HCT116 (cell line): ENCODE measurements around the gene TRIM38.

Source experiments
- CEBPB ChIP-seq: IDR thresholded peaks from 2 replicates; pipeline ENCODE4 v1.6.1; 2012; ENCODE audit warnings: low read depth
- EZH2 ChIP-seq: fragments of 200-600 bp; sonication (generic); IDR thresholded peaks from 2 replicates; pipeline ENCODE4 v1.6.1; 2017; ENCODE audit warnings: antibody characterized with exemption, mixed run types
- POLR2AphosphoS5 ChIP-seq: IDR thresholded peaks from 2 replicates; pipeline ENCODE4 v1.6.1; 2011; ENCODE audit warnings: mild to moderate bottlenecking, low read depth, low read length, moderate library complexity
- ZNF274 ChIP-seq: fragments of 200-500 bp; sonication (Bioruptor generic); IDR thresholded peaks from 2 replicates; pipeline ENCODE4 v1.6.1; 2014; ENCODE audit warnings: mild to moderate bottlenecking, low read depth, low read length, inconsistent platforms
- TF ChIP-seq, protein P1 (sequence below), 3 experiments: fragments of 200-600 bp in 1 of 3; sonication (generic) in 1 of 3; IDR thresholded peaks in 2 of 3; conservative IDR thresholded peaks in 1 of 3; 2 replicates each; pipeline ENCODE4 v1.5.1; 2012 to 2017; ENCODE audit warnings: low read depth in 2 of 3, low read length in 2 of 3, antibody characterized with exemption in 1 of 3, borderline replicate concordance in 1 of 3, control low read depth in 1 of 3, mild to moderate bottlenecking in 1 of 3, mixed read lengths in 1 of 3, mixed run types in 1 of 3, moderate library complexity in 1 of 3; ENCODE audit not compliant: insufficient read depth in 1 of 3
- TF ChIP-seq, protein P2 (sequence below): IDR thresholded peaks from 2 replicates; pipeline ENCODE4 v1.6.1; 2011; ENCODE audit warnings: mild to moderate bottlenecking, low read length, moderate library complexity; ENCODE audit not compliant: insufficient replicate concordance; ENCODE audit errors: extremely low read depth

DNA sequence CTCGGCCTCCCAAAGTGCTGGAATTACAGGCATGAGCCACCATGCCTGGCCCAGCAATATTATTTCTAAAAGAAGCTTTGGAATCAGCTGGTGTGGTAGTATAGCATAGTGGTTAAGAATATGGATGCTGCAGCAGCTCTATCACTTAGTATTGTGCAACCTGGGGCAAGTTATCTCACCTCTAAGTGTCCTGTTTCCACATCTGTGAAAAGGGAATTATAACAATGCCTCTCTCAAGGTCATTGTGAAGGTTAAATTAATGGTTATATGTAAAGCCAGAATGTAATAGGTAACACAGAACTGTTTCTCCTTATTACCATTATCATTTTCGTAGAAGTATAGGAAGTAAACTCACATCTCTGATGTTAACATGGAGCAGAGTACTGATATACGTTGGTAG lies 46.3 kb upstream of the TRIM38 start:
- TF ChIP-seq, protein P1, sequence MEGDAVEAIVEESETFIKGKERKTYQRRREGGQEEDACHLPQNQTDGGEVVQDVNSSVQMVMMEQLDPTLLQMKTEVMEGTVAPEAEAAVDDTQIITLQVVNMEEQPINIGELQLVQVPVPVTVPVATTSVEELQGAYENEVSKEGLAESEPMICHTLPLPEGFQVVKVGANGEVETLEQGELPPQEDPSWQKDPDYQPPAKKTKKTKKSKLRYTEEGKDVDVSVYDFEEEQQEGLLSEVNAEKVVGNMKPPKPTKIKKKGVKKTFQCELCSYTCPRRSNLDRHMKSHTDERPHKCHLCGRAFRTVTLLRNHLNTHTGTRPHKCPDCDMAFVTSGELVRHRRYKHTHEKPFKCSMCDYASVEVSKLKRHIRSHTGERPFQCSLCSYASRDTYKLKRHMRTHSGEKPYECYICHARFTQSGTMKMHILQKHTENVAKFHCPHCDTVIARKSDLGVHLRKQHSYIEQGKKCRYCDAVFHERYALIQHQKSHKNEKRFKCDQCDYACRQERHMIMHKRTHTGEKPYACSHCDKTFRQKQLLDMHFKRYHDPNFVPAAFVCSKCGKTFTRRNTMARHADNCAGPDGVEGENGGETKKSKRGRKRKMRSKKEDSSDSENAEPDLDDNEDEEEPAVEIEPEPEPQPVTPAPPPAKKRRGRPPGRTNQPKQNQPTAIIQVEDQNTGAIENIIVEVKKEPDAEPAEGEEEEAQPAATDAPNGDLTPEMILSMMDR (IDR thresholded peaks at IDR 0.05 in 2 of 3, conservative IDR thresholded peaks at IDR 0.05 in 1 of 3; ENCODE audit: borderline replicate concordance in 1 of 3, insufficient read depth in 1 of 3, low read depth in 2 of 3, low read length in 2 of 3), result no peak
- TF ChIP-seq POLR2AphosphoS5 (no peak), EZH2 (no peak), ZNF274 (no peak), CEBPB (no peak)
- TF ChIP-seq, protein P2, sequence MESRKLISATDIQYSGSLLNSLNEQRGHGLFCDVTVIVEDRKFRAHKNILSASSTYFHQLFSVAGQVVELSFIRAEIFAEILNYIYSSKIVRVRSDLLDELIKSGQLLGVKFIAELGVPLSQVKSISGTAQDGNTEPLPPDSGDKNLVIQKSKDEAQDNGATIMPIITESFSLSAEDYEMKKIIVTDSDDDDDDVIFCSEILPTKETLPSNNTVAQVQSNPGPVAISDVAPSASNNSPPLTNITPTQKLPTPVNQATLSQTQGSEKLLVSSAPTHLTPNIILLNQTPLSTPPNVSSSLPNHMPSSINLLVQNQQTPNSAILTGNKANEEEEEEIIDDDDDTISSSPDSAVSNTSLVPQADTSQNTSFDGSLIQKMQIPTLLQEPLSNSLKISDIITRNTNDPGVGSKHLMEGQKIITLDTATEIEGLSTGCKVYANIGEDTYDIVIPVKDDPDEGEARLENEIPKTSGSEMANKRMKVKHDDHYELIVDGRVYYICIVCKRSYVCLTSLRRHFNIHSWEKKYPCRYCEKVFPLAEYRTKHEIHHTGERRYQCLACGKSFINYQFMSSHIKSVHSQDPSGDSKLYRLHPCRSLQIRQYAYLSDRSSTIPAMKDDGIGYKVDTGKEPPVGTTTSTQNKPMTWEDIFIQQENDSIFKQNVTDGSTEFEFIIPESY, result no peak
